GM18873 (cell line): Measurements from ENCODE around the gene VPS8.

Source experiments
- ATAC-seq: cut with Tn5 transposase; IDR thresholded peaks from one replicate; pipeline ENCODE4 v1.9.1; 2021; ENCODE audit warnings: mild to moderate bottlenecking, moderate library complexity, moderate number of reproducible peaks; ENCODE audit not compliant: unreplicated experiment, low FRiP score

VPS8 gene

GRCh38 chr3:184784731-184785500 is 27.1 kb upstream of the VPS8 start:
- no peak for ATAC-seq

GRCh38 chr3:184785890-184786279 is 26.1 kb upstream of the VPS8 start:
- no peak for ATAC-seq

- no peak for ATAC-seq
These were observed 25.6 kb upstream of the VPS8 start for GRCh38 chr3:184786280-184786941.

- ATAC-seq, result no peak
These were observed 23.2 kb upstream of the VPS8 start for GRCh38 chr3:184788751-184789150.

- ATAC-seq, result no peak
These were observed 22.5 kb upstream of the VPS8 start for GRCh38 chr3:184789314-184789998.

GRCh38 chr3:184791171-184791570 is 20.8 kb upstream of the VPS8 start:
- ATAC-seq, result no peak

- no peak for ATAC-seq
These were observed 16.3 kb upstream of the VPS8 start for GRCh38 chr3:184795522-184796190.

- no peak for ATAC-seq
These were observed 15.4 kb upstream of the VPS8 start for GRCh38 chr3:184796551-184796950.

- no peak for ATAC-seq
These were observed 15.0 kb upstream of the VPS8 start for GRCh38 chr3:184796954-184797353.

- no peak for ATAC-seq
These were observed 13.8 kb upstream of the VPS8 start for GRCh38 chr3:184798120-184798519.

- no peak for ATAC-seq
These were observed 11.5 kb upstream of the VPS8 start for GRCh38 chr3:184800349-184800930.

GRCh38 chr3:184801241-184801785 is 10.7 kb upstream of the VPS8 start:
- no peak for ATAC-seq

GRCh38 chr3:184802150-184802549 is 9.8 kb upstream of the VPS8 start:
- no peak for ATAC-seq

- ATAC-seq, result no peak
These were observed 7.2 kb upstream of the VPS8 start for GRCh38 chr3:184804801-184805200.

GRCh38 chr3:184805351-184806038 is 6.5 kb upstream of the VPS8 start:
- no peak for ATAC-seq

GRCh38 chr3:184806567-184807271 is 5.2 kb upstream of the VPS8 start:
- ATAC-seq, result no peak

GRCh38 chr3:184807549-184807948 is 4.4 kb upstream of the VPS8 start:
- ATAC-seq, result no peak

GRCh38 chr3:184808021-184808420 is 3.9 kb upstream of the VPS8 start:
- ATAC-seq, result no peak

- no peak for ATAC-seq
These were observed 1.8 kb upstream of the VPS8 start for GRCh38 chr3:184810146-184810545.
